Body of pancreas (tissue), 4 donors: ENCODE data around the gene CRKL. TPM values are rescaled to one million over a fixed set of nuclear protein-coding genes. Genes with fewer than 3 reads are reported as not detected.

Experiments
- ATAC-seq: fragments of 150-250 bp; one replicate; pipeline ENCODE4 v1.9.1; 2016
- DNase-seq, 4 donors: peaks; one replicate each; pipeline ENCODE4 v3.0.0-alpha.2; 2019
- H3K27ac ChIP-seq, 4 donors: fragments of 200-600 bp; sonication (generic); 1 replicate in 3 of 4; 2 replicates in 1 of 4; pipeline versions ENCODE4 v1.5.1 to v1.6.1; 2016 to 2019; ENCODE audit warnings: mild to moderate bottlenecking in 1 of 4, mixed read lengths in 1 of 4, moderate library complexity in 1 of 4
- H3K27me3 ChIP-seq, 2 donors: fragments of 200-600 bp; sonication (generic); one replicate each; pipeline ENCODE4 v1.6.0; 2016; ENCODE audit warnings: mild to moderate bottlenecking in 1 of 2
- H3K36me3 ChIP-seq, 2 donors: fragments of 200-600 bp; sonication (generic); replicated peaks in 1 of 2; 2 replicates each; pipeline ENCODE4 v1.5.1; 2016; ENCODE audit warnings: low read depth in 2 of 2; ENCODE audit not compliant: insufficient read depth in 1 of 2
- H3K4me1 ChIP-seq: fragments of 200-600 bp; sonication (generic); one replicate; pipeline ENCODE4 v1.6.0; 2016
- H3K4me3 ChIP-seq, 2 donors: fragments of 200-600 bp; sonication (generic); 1 replicate in 1 of 2; 2 replicates in 1 of 2; pipeline ENCODE4 v1.5.1; 2016 to 2019
- H3K9me3 ChIP-seq, 3 donors: fragments of 200-600 bp; sonication (generic); 1 replicate in 2 of 3; 2 replicates in 1 of 3; pipeline ENCODE4 v1.5.1; 2016
- POLR2A ChIP-seq, 3 donors: fragments of 450-650 bp; IDR thresholded peaks; one replicate each; pipeline ENCODE4 v1.6.1; 2016; ENCODE audit warnings: antibody characterized with exemption in 3 of 3, mild to moderate bottlenecking in 2 of 3
- WGBS, 2 donors: methylation state at CpG; one replicate each; pipeline ENCODE4 v1.1.5; 2017; 5-methylcytosine and 5-hydroxymethylcytosine counted together
- intact Hi-C: fragments of 100-400 bp; cut with DNase I; formaldehyde crosslinking; loops from one replicate; pipeline ENCODE4 v1.15.1; 2023
- total RNA-seq, 2 donors: library from RNA; depleted of rRNA; stranded (reverse); fragments of >200 nt; gene quantifications; one replicate each; pipeline ENCODE4 v1.1.0, GENCODE V29; 2016
- TF ChIP-seq, protein P1 (sequence below), 7 experiments: fragments of 450-650 bp in 4 of 7; fragments of 200-600 bp in 3 of 7; sonication (generic) in 3 of 7; IDR thresholded peaks; one replicate each; pipeline ENCODE4 v1.5.1; 2016 to 2019; ENCODE audit warnings: antibody characterized with exemption in 7 of 7

Gene CRKL
- total RNA-seq, 2 donors from 2014 or later = 18.2 to 25.4 TPM

- DNase-seq (no peak), ATAC-seq (no peak)
- Histone ChIP-seq H3K27me3 (no peaks in the 10 kb centered on the region), H3K4me1 (peaks cover 2% of the 10 kb centered on the region), H3K27ac (no peak overlapping the region), H3K36me3 (no peaks in the 10 kb centered on the region), H3K4me3 (no peak overlapping the region), H3K9me3 (no peaks in the 10 kb centered on the region)
- 60 to 65% methylated on average over 13 to 16 of the region's 16 CpGs for WGBS, 2 donors
- TF ChIP-seq POLR2A (IDR thresholded peaks at IDR 0.05) = no peak
- TF ChIP-seq, protein P1, sequence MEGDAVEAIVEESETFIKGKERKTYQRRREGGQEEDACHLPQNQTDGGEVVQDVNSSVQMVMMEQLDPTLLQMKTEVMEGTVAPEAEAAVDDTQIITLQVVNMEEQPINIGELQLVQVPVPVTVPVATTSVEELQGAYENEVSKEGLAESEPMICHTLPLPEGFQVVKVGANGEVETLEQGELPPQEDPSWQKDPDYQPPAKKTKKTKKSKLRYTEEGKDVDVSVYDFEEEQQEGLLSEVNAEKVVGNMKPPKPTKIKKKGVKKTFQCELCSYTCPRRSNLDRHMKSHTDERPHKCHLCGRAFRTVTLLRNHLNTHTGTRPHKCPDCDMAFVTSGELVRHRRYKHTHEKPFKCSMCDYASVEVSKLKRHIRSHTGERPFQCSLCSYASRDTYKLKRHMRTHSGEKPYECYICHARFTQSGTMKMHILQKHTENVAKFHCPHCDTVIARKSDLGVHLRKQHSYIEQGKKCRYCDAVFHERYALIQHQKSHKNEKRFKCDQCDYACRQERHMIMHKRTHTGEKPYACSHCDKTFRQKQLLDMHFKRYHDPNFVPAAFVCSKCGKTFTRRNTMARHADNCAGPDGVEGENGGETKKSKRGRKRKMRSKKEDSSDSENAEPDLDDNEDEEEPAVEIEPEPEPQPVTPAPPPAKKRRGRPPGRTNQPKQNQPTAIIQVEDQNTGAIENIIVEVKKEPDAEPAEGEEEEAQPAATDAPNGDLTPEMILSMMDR (IDR thresholded peaks at IDR 0.05) = no peak
- intact Hi-C loops = no loop called here
Measured at GRCh38 chr22:20974336-20974955, 57.2 kb downstream of the CRKL start.

DNA sequence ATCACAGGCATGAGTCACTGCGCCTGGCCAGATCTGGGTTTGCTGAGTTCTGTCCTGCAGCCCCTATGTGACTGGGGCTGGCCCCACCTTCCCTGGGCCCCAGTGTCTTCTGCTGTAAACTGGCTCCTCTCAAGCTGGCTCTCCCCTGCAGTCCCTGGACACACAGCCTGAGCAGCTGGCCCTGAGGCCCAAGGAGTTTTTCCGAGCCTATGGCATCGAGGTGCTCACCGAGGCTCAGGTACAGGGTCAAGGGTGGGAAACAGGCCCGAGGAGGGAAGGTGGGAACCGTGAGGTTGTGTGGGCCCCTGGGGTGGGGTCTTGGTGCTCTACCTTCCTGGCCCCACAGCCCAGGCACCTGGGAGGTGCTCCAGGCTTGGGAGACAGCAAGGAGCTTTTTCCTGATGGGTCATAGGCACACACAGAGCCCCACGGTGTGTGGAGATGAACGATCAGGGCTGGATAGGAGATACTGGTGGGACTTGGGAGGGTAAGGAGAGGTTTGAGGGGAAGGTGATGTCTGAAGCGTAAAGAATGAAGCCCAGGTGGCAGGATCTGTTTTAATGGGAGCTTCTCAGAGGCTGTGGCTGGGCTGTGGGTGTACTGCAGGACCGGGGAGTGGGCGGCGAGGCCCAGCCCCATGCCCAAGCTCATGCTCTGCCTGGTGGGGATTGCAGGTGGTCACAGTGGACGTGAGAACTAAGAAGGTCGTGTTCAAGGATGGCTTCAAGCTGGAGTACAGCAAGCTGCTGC lies 58.5 kb downstream of the CRKL start:
- no peak overlapping the region for H3K27ac ChIP-seq
- intact Hi-C loops = no loop called here
- WGBS, 2 donors = 65 to 71% methylated on average over 11 to 14 of the region's 14 CpGs

GRCh38 chr22:20976291-20976877 lies 59.2 kb downstream of the CRKL start:
- Histone ChIP-seq H3K9me3 (no peaks in the 10 kb centered on the region), H3K36me3 (no peaks in the 10 kb centered on the region), H3K27me3 (no peaks in the 10 kb centered on the region), H3K27ac (no peak overlapping the region), H3K4me3 (no peak overlapping the region), H3K4me1 (peaks cover 20% of the 10 kb centered on the region)
- DNase-seq (no peak), ATAC-seq (no peak)
- WGBS, 2 donors = 60 to 78% methylated on average over 13 to 24 of the region's 24 CpGs
- intact Hi-C loops = no loop called here
- TF ChIP-seq, protein P1 (IDR thresholded peaks at IDR 0.05) = no peak
- TF ChIP-seq POLR2A (IDR thresholded peaks at IDR 0.05) = no peak

More for the DNA sequence above, 58.5 kb downstream of the CRKL start:
- Histone ChIP-seq H3K36me3 (no peaks in the 10 kb centered on the region), H3K4me3 (no peak overlapping the region), H3K9me3 (no peaks in the 10 kb centered on the region), H3K27me3 (no peaks in the 10 kb centered on the region), H3K4me1 (peaks cover 14% of the 10 kb centered on the region)
- no peak for TF ChIP-seq POLR2A (IDR thresholded peaks at IDR 0.05)
- TF ChIP-seq, protein P1 (IDR thresholded peaks at IDR 0.05) = no peak
- no peak for DNase-seq
- ATAC-seq = no peak

GRCh38 chr22:20977019-20977418 lies 59.8 kb downstream of the CRKL start:
- Histone ChIP-seq H3K9me3 (no peaks in the 10 kb centered on the region), H3K4me1 (peaks cover 23% of the 10 kb centered on the region), H3K36me3 (no peaks in the 10 kb centered on the region), H3K27ac (no peak overlapping the region), H3K27me3 (no peaks in the 10 kb centered on the region), H3K4me3 (no peak overlapping the region)
- 68 to 75% methylated on average over 9 to 11 of the region's 11 CpGs for WGBS, 2 donors
- no peak for TF ChIP-seq POLR2A (IDR thresholded peaks at IDR 0.05)
- TF ChIP-seq, protein P1 (IDR thresholded peaks at IDR 0.05) = no peak
- intact Hi-C loops = no loop called here
- DNase-seq = no peak
- no peak for ATAC-seq
